NOMO-1 treated with dmso at 0.1 percent for 144 hours (cell line): ENCODE data around the gene KRTAP10-2.
"Not testable (repeated sequence)": the region's sequence is repeated elsewhere in the genome, so short reads cannot be mapped to it uniquely, and the experiment has no call there.

Experiments
- DNase-seq: peaks from one replicate; lab custom pipeline; 2025; ENCODE audit not compliant: unreplicated experiment; lab: John Stamatoyannopoulos, UW

The KRTAP10-2 gene

DNA sequence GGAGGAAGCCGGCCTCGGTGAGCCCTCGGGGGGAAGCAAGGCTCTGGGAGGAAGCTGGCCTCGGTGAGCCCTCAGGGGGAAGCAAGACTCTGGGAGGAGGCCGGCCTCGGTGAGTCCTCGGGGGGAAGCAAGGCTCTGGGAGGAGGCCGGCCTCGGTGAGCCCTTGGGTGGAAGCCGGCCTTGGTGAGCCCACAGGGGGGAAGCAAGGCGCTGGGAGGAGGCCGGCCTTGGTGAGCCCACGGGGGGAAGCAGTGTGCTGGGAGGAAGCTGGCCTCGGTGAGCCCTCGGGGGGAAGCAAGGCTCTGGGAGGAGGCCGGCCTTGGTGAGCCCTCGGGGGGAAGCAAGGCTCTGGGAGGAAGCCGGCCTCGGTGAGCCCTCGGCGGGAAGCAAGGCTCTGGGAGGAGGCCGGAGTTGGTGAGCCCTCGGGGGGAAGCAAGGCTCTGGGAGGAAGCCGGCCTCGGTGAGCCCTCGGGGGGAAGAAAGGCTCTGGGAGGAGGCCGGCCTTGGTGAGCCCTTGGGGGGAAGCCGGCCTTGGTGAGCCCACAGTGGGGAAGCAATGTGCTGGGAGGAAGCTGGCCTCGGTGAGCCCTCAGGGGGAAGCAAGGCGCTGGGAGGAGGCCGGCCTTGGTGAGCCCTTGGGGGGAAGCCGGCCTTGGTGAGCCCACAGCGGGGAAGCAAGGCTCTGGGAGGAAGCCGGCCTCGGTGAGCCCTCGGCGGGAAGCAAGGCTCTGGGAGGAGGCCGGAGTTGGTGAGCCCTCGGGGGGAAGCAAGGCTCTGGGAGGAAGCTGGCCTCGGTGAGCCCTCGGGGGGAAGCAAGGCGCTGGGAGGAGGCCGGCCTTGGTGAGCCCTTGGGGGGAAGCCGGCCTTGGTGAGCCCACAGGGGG is 48.1 kb downstream of the KRTAP10-2 start:
- not testable (repeated sequence) for DNase-seq

- no peak for DNase-seq
Measured at GRCh38 chr21:44502171-44502958, 48.9 kb downstream of the KRTAP10-2 start.
